GM18858 (cell line): ENCODE results near the gene ZNF688.
"Not testable (repeated sequence)": the region's sequence is repeated elsewhere in the genome, so short reads cannot be mapped to it uniquely, and the experiment has no call there.

Source experiments
- ATAC-seq: cut with Tn5 transposase; IDR thresholded peaks from one replicate; pipeline ENCODE4 v1.9.1; 2021; ENCODE audit not compliant: unreplicated experiment

The ZNF688 gene

DNA sequence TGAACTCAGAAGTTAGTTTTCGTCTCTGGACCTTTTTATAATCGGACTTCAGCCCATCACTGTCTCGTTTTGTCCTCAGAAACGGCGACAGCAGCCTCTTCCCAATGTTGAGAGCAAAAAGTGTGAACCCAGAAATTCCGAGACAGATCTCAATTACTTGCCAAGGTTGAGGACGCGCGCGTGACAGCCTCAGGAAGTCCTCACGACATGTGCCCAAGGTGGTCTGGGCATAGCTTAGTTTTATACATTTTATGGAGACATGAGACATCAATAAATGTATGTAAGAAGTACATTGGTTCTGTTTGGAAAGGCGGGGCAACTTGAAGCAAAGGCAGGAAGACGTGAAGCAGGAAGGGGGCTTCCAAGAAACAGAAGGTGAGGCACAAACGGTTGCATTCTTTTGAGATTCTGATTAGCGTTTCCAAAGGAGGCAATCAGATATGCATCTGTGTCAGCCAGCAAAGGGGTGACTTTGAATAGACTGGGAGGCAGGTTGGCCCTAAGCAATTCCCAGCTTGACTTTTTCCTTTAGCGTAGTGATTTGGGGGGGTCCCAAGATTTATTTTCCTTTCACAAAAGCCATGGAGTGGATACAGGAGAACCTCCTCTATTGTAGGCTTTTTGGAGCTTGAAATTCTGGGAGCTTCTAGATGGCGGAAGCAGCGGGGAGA is 36.3 kb downstream of the ZNF688 start:
- no peak for ATAC-seq

GRCh38 chr16:30534368-30535105 is 37.0 kb downstream of the ZNF688 start, which contains the start of gene ZNF747:
ZNF747 (minus strand) TSS chr16:30534858; CDS start chr16:30534679, 179 bp downstream.
- peak; percentile 46 for ATAC-seq

DNA sequence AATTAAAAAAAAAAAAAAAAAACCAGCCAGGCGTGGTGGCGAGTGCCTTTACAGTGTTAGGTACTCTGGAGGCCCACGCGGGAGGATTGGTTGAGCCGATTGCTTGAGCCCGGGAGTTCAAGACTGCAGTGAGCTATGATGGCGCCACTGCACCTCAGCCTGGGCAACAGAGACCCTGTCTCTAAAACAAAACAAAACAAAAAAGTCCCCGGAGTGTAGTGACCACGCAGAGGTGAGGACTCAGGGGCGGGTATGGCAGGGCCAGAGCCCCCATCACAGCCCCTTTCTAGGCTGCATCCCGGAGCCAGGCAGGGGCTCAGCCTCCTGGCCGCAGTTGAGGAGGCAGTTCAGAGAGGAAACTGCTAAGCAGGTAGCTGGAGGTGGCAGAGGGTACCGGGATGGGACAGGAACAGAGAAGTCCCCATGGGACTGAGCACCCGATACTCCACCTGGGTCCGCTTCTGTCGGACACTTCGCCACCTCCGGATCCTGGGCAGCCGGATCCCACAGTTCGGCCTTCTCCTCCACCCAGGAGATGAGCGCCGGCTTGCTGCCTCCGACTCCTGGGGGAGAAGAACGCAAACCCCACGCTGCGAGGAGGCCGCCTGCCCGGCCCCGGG is 37.7 kb downstream of the ZNF688 start:
- no peak for ATAC-seq

GRCh38 chr16:30533146-30533522 is 38.4 kb downstream of the ZNF688 start:
- no peak for ATAC-seq

- ATAC-seq = no peak
Observed at GRCh38 chr16:30532285-30533145, 39.0 kb downstream of the ZNF688 start.

DNA sequence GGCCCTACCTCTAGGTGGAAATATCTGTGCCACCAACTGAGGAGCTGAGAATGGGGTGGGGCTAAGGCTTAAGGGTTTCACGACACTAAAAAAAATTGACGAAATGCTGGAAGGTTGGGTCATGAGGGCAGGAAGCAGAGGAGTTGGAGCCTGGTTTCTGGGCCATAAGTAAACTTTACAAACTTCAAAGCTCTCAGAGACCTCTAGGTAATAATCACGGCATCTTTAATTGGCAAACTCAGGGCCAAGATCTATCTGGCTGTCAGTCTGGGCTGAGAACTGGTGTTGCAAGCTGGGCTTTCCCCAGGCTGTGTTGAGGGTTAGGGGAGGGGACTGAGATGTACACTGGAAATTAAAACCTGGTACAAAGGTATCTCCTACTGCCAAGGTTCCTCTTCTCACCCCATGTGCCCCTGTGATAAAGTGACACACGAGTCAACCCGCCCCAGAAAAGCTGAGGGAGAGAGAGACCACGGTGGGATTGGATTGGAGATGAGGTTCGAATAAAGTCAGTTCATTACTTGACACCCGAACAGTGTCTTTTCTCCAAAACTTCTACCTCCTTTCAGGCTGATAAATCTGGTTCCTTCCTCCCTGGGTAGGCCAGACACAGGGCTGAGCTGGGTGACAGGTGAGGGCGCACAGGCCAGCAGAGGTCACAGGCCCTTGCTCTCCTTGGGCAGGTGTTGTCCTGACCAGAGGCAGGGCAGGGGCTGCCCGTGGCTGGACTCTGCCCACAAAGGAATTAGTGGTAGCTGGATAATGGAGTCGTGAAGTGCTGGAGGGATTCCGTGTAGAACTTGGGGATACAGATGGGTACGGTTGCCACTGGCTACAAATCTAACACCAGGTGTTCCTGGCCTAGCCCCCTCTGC is 41.1 kb downstream of the ZNF688 start:
- no peak for ATAC-seq

DNA sequence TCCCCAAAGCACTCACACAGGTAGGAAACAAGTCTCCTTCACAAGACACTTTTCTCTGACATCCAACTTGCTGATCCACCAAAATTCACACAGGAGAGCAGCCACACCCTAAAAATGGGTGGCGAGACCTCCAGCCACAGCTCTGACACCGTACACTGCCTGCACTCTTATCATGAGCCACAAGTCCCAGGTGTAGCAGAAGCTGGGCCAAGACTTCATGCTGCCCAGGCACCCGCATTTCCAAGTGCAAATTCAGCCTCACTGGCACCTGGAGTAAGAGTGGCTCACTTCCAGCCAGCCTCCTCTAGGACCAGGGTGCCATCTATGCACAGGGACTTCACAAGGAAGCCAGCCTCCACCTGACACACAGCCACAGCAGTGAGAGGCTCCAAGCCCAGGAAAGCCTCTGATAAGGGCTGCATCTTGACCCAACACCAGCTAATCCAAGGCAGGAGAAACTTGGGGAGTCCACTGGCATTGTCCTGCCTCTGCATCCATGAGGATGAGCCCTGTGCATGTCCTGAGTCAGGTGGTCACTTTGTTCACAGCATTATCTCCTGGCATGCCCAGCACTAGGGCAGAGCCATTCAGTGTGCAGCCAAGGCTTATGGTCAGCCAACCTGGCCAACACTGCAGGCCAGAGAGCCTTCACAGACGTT is 42.6 kb downstream of the ZNF688 start:
- ATAC-seq = no peak

GRCh38 chr16:30527635-30528178 is 43.8 kb downstream of the ZNF688 start:
- peak; percentile 10 for ATAC-seq

GRCh38 chr16:30526823-30527634 is 44.5 kb downstream of the ZNF688 start:
- peak; percentile 65 for ATAC-seq

DNA sequence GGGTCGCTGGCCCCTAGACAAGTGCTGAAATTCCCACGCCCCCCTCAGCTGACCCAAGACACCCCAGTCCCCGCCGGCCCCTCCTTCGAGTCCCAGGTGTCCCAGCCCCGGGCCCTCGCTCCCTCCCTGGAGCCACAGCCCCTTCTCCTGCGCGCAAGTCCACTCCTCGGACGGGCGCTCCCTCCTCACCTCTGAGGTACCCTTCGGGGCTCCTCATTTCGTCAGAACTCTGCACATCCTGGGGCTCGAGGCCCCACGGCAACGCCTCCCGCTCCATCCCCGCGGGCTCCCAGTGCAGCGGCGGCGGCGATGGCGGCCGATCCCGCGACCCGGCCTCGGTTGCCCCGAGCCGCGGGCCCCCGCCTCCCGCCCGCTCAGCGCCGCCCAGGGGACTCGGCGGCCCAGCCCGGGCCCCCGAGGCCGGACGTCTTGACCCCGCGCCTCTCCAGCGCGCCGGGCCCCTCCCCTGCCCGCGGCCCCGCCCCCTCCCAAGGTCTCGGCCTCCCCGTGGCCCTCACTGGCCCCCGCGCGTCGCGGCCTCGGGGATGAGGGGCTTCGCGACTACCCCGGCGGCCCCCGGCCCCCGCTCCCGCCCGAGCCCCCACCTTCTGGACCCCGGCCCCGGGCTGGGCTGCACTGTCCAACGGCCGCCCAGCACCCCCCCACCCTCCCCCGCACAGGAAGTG is 45.2 kb downstream of the ZNF688 start, which contains the start of gene ZNF768:
TSS of gene ZNF768 (minus strand) at position 430 of the 686 bp plus-strand sequence. CDS start at position 277, 153 bp downstream.
- no peak for ATAC-seq

GRCh38 chr16:30525844-30526136 is 45.7 kb downstream of the ZNF688 start:
- no peak for ATAC-seq

DNA sequence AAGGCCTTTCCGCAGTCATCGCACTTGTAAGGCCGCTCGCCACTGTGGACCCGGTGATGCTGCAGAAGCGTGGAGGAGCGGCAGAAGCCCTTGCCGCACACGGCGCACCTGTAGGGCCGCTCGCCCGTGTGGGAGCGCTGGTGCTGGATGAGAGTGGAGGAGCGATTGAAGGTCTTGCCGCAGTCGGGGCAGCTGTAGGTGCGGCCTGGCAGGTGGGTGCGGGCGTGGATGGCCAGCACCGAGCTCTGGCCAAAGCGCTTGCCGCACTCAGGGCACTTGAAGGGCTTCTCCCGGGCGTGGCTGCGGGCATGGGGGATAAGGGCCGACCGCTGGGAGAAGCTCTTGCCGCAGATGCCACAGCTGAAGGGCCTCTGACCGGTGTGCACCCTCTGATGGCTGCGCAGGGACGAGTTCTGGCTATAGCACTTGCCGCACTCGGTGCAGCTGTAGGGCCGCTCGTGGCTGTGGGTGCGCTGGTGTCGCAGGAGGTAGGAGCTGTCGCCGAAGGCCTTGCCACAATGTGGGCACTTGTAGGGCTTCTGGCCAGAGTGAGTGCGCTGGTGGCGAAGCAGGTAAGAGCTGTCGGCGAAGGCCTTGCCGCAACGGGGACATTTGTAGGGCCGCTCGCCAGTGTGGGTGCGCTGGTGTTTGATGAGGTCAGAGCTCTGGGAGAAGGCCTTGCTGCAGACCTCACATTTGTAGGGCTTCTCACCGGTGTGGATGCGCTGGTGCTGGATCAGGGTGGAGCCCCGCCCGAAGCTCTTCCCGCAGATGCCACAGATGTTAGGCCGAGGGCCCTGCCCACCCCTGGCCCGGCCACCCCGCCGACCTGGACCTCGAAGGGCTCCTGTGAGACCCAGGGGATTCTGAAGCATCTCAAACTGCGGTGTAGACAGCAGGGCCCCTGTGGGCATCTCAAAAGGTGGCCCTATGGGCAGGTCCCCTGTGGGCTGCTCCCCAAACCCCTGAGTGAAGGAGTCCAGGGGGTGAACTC is 46.6 kb downstream of the ZNF688 start:
- no peak for ATAC-seq

DNA sequence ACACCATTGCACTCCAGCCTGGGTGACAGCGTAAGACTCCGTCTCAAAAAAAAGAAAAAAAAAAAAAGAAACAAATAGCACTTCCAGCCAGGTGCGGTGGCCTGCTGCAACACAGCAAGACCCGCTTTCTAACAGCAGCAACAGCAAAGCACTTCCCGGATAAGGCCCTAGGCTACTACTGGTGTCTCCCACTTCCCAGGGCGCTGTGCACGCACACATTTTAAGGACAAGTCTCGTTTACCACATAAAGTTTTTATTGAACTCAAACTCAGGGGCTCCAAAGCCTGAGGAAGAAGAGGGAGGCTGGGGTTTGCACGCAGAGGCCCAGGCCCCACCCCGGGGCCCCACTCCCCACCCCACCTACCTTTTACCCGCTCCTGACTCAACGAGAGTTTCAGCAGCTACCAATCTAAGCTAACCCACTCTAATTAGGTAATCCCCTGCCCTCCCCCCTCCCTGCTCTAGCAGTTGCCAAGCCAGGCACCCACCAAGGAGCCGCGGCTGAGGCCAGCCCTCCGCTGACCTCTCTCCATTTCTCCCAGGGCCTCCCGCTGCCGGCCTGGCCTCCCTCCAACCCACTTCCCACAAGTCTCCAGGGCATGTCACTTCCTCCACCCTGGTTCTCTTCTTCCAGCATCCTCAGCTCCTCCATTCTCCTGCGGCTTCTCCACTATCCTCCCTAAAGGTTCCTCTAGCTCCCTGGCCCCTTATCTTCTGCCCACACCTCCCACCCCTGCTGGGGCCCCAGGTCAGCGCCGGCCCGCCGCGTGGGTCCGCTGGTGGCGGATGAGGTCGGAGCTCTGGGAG is 47.5 kb downstream of the ZNF688 start:
- no peak for ATAC-seq

GRCh38 chr16:30522702-30523463 is 48.6 kb downstream of the ZNF688 start:
- ATAC-seq = not testable (repeated sequence)
